SK-N-SH treated with all-trans-retinoic acid at 6 μM for 48 hours (cell line): Measurements from ENCODE around the gene KNDC1.

Experiments used
- ATAC-seq: fragments of 200-7000 bp; cut with Tn5 transposase; 3 replicates; pipeline ENCODE4 v1.9.1; 2020; ENCODE audit warnings: mild to moderate bottlenecking, moderate library complexity
- ARNTL ChIP-seq: fragments of 450-650 bp; formaldehyde crosslinking; IDR thresholded peaks from 2 replicates; pipeline ENCODE4 v1.5.0; 2020; ENCODE audit warnings: low read depth, mild to moderate bottlenecking, moderate library complexity, borderline replicate concordance
- BACH2 ChIP-seq: fragments of 250-450 bp; sonication (Bioruptor Pico); IDR thresholded peaks from 2 replicates; pipeline ENCODE4 v1.9.0; 2021; ENCODE audit warnings: mild to moderate bottlenecking, borderline replicate concordance
- CREB5 ChIP-seq: fragments of 250-450 bp; sonication (Bioruptor Pico); IDR thresholded peaks from 2 replicates; pipeline ENCODE4 v1.5.1; 2020; ENCODE audit warnings: low read depth, mild to moderate bottlenecking, moderate library complexity
- CSDC2 ChIP-seq: fragments of 250-450 bp; sonication (Bioruptor Pico); IDR thresholded peaks from 2 replicates; pipeline ENCODE4 v1.5.0; 2020; ENCODE audit warnings: mild to moderate bottlenecking, moderate library complexity
- CSRNP3 ChIP-seq: fragments of 250-450 bp; sonication (Bioruptor Pico); IDR thresholded peaks from 2 replicates; pipeline ENCODE4 v1.5.1; 2021; ENCODE audit warnings: mild to moderate bottlenecking, moderate library complexity
- ESRRG ChIP-seq: fragments of 250-450 bp; sonication (Bioruptor Pico); IDR thresholded peaks from 2 replicates; pipeline ENCODE4 v1.6.1; 2021; ENCODE audit warnings: mild to moderate bottlenecking
- GLIS3 ChIP-seq: fragments of 250-450 bp; sonication (Bioruptor Pico); IDR thresholded peaks from 2 replicates; pipeline ENCODE4 v1.5.0; 2020; ENCODE audit warnings: mild to moderate bottlenecking, moderate library complexity
- ISL1 ChIP-seq: fragments of 250-450 bp; sonication (Bioruptor Pico); IDR thresholded peaks from 2 replicates; pipeline ENCODE4 v2.1.2; 2022; ENCODE audit warnings: mild to moderate bottlenecking, moderate library complexity
- OSR1 ChIP-seq: fragments of 250-450 bp; sonication (Bioruptor Pico); IDR thresholded peaks from 2 replicates; pipeline ENCODE4 v1.8.0; 2022; ENCODE audit warnings: moderate library complexity, mild to moderate bottlenecking, inconsistent platforms
- PATZ1 ChIP-seq: fragments of 250-450 bp; sonication (Bioruptor Pico); IDR thresholded peaks from 2 replicates; pipeline ENCODE4 v1.8.0; 2020; ENCODE audit warnings: mild to moderate bottlenecking, moderate library complexity, borderline replicate concordance
- POU6F1 ChIP-seq: fragments of 250-450 bp; sonication (Bioruptor Pico); IDR thresholded peaks from 2 replicates; pipeline ENCODE4 v1.8.0; 2021; ENCODE audit warnings: low read depth, mild to moderate bottlenecking, moderate library complexity, borderline replicate concordance
- PPARA ChIP-seq: fragments of 250-450 bp; sonication (Bioruptor Pico); IDR thresholded peaks from 2 replicates; pipeline ENCODE4 v1.5.0; 2020; ENCODE audit warnings: mild to moderate bottlenecking, borderline replicate concordance
- RARB ChIP-seq: fragments of 250-450 bp; sonication (Bioruptor Pico); IDR thresholded peaks from 2 replicates; pipeline ENCODE4 v1.8.0; 2021; ENCODE audit warnings: mild to moderate bottlenecking, moderate library complexity
- SNAI2 ChIP-seq: fragments of 250-450 bp; sonication (Bioruptor Pico); IDR thresholded peaks from 2 replicates; pipeline ENCODE4 v1.5.0; 2020; ENCODE audit warnings: mild to moderate bottlenecking, moderate library complexity
- TSHZ2 ChIP-seq: fragments of 250-450 bp; sonication (Bioruptor Pico); IDR thresholded peaks from 2 replicates; pipeline ENCODE4 v1.5.0; 2020; ENCODE audit warnings: mild to moderate bottlenecking, moderate library complexity
- ZC3H10 ChIP-seq: fragments of 250-450 bp; sonication (Bioruptor Pico); IDR thresholded peaks from 2 replicates; pipeline ENCODE4 v1.5.1; 2021; ENCODE audit warnings: mild to moderate bottlenecking, moderate library complexity
- ZFP3 ChIP-seq: fragments of 250-450 bp; sonication (Bioruptor Pico); IDR thresholded peaks from 2 replicates; pipeline ENCODE4 v1.5.0; 2020; ENCODE audit warnings: mild to moderate bottlenecking, moderate library complexity
- ZFP30 ChIP-seq: fragments of 450-650 bp; formaldehyde crosslinking; IDR thresholded peaks from 2 replicates; pipeline ENCODE4 v1.5.0; 2022; ENCODE audit warnings: mild to moderate bottlenecking, moderate library complexity
- ZNF565 ChIP-seq: fragments of 450-650 bp; formaldehyde crosslinking; conservative IDR thresholded peaks from 2 replicates; pipeline ENCODE4 v1.5.0; 2020; ENCODE audit warnings: low read depth, mild to moderate bottlenecking, moderate library complexity
- ZNF70 ChIP-seq: fragments of 450-650 bp; formaldehyde crosslinking; IDR thresholded peaks from 2 replicates; pipeline ENCODE4 v1.5.0; 2020; ENCODE audit warnings: mild to moderate bottlenecking, moderate library complexity
- ZNF8 ChIP-seq: fragments of 450-650 bp; formaldehyde crosslinking; IDR thresholded peaks from 2 replicates; pipeline ENCODE4 v1.5.0; 2020; ENCODE audit warnings: mild to moderate bottlenecking, moderate library complexity

Gene KNDC1

GRCh38 chr10:133151543-133151972, 8.5 kb upstream of the KNDC1 start:
- no peak for TF ChIP-seq ZNF565
- TF ChIP-seq ZNF70 (CRISPR knock-in tag) = no peak
- TF ChIP-seq, all 23 proteins: peak for 0
- ATAC-seq = no peak

GRCh38 chr10:133154411-133154810, 5.6 kb upstream of the KNDC1 start:
- ATAC-seq = no peak
- no peak for TF ChIP-seq ZFP3 (CRISPR knock-in tag)
- TF ChIP-seq GLIS3 = no peak
- TF ChIP-seq ZC3H10 (CRISPR knock-in tag) = no peak
- no peak for TF ChIP-seq CREB5
- TF ChIP-seq TSHZ2 (CRISPR knock-in tag) = no peak
- no peak for TF ChIP-seq PATZ1 (CRISPR knock-in tag)
- TF ChIP-seq ESRRG = no peak
- no peak for TF ChIP-seq CSDC2
- TF ChIP-seq OSR1 (CRISPR knock-in tag) = no peak
- no peak for TF ChIP-seq ZFP30 (CRISPR knock-in tag)
- no peak for TF ChIP-seq CSRNP3
- TF ChIP-seq RARB = no peak
- TF ChIP-seq ZNF70 (CRISPR knock-in tag) = no peak
- no peak for TF ChIP-seq PPARA (CRISPR knock-in tag)
- TF ChIP-seq POU6F1 (CRISPR knock-in tag) = no peak
- TF ChIP-seq BACH2 (CRISPR knock-in tag) = no peak
- no peak for TF ChIP-seq ARNTL (CRISPR knock-in tag)
- TF ChIP-seq SNAI2 (CRISPR knock-in tag) = no peak
- TF ChIP-seq ISL1 = no peak

GRCh38 chr10:133154996-133155778, 4.8 kb upstream of the KNDC1 start:
- no peak for ATAC-seq
- TF ChIP-seq CSRNP3 (no peak), CSDC2 (no peak), ZNF8 (CRISPR knock-in tag) (no peak), ARNTL (CRISPR knock-in tag) (no peak), PATZ1 (CRISPR knock-in tag) (no peak), SNAI2 (CRISPR knock-in tag) (no peak), OSR1 (CRISPR knock-in tag) (no peak), TSHZ2 (CRISPR knock-in tag) (no peak), GLIS3 (no peak)
